MM.1S (cell line): ENCODE results near the gene SRSF7.

ENCODE experiments used
- EZH2 ChIP-seq: fragments of 300-600 bp; sonication (generic); optimal IDR thresholded peaks from 2 replicates; pipeline ENCODE3; 2017; ENCODE audit warnings: low read depth, mild to moderate bottlenecking, antibody characterized with exemption, low read length, mixed read lengths
- TF ChIP-seq, protein P1 (sequence below): fragments of 300-600 bp; sonication (generic); IDR thresholded peaks from 2 replicates; pipeline ENCODE4 v1.5.1; 2016; ENCODE audit warnings: antibody characterized with exemption, low read length, mixed read lengths

DNA sequence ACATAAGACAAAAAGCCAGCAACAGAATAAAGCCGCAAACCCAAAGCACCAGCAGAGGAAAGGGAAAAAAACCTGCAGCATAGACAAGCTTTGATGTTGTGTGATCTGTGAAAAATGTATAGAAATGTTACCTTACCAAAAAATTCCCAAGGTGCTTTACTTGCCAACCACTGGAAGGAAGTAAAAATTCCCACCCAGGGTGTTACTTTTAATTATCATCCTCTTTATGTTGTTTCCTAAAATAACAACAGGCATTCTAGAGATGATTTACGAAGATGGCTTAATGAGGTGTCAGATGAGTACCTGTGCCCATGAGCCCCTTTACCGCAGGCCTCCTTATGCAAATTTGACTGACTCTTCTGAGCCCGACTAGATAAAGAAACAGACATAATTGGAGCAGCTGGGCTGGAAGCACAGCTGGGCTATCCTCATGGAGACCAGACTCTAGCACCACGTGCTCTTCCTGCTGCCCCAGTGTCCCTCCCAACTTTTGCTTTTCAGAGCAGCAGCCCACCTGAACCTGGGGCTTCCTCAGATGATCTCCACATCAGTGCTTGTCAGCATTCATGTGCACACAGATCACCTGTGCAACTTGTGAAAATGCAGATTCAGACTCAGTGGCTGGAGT, 41.5 kb downstream of the SRSF7 start:
- TF ChIP-seq, protein P1, sequence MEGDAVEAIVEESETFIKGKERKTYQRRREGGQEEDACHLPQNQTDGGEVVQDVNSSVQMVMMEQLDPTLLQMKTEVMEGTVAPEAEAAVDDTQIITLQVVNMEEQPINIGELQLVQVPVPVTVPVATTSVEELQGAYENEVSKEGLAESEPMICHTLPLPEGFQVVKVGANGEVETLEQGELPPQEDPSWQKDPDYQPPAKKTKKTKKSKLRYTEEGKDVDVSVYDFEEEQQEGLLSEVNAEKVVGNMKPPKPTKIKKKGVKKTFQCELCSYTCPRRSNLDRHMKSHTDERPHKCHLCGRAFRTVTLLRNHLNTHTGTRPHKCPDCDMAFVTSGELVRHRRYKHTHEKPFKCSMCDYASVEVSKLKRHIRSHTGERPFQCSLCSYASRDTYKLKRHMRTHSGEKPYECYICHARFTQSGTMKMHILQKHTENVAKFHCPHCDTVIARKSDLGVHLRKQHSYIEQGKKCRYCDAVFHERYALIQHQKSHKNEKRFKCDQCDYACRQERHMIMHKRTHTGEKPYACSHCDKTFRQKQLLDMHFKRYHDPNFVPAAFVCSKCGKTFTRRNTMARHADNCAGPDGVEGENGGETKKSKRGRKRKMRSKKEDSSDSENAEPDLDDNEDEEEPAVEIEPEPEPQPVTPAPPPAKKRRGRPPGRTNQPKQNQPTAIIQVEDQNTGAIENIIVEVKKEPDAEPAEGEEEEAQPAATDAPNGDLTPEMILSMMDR = no peak
- no peak for TF ChIP-seq EZH2
